Measurements from ENCODE around the gene SUCLA2.
"Not testable (repeated sequence)": the region's sequence is repeated elsewhere in the genome, so short reads cannot be mapped to it uniquely, and the experiment has no call there.

SUCLA2 gene

DNA sequence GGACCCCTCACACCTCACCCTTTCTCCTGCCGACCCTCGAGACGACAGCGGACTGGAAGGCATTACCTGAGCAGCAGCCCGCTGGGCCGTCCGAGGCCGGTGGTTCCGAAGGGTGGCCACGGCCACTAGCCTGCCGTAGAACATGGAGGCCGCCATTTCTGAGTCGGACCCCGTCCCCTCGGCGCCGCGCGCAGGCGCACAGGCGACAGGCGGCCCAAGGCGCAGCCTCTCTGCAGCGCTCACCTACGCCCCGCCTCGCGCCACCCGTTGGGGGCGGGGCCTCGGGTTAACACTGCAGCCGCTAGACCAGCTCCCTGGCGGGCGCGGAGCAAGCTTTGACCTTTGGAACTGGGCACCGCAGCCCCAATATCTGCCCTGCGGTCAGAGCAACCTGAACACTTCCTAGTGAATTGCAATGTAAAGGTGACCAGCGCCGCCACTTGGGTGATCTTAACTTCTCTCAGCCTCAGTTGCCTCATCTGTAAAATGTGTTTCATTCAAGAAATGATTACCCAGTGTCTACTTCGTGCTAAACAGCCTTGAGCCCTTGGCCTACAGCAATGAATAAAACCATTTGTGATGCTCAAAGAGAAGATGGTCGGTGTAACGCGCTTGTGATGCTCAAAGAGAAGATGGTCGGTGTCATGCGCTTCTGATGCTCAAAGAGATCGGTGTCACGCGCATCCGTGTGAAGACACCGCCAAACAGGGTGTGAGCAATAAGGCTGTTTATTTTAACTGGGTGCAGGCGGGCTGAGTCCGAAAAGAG lies at the start of gene SUCLA2:
SUCLA2 (minus strand) TSS at position 160 of the 768 bp plus-strand sequence; CDS start at position 156, 4 bp downstream.
- DNase-seq (ENCODE audit: low read depth): peak; percentile 90

DNA sequence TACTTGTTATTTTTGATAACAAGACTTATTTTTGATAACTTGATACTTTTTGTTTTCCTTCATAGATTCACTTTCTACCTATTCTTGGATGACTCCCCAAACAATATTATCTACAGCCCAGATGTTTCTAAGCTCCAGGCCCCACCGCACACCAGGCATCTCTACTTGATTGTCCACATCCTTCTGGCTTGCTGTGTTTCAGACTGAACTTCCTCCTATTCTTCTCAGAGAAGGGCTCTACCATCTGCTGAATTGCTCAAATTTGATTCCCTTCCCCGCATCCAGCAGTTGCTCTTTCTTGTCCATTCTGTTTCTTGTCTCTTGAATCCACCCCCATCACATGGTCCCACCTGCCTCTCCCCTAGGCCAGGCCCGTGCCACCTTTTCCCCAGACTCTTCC lies 49.5 kb upstream of the SUCLA2 start:
- no peak for DNase-seq (ENCODE audit: low read depth)

DNA sequence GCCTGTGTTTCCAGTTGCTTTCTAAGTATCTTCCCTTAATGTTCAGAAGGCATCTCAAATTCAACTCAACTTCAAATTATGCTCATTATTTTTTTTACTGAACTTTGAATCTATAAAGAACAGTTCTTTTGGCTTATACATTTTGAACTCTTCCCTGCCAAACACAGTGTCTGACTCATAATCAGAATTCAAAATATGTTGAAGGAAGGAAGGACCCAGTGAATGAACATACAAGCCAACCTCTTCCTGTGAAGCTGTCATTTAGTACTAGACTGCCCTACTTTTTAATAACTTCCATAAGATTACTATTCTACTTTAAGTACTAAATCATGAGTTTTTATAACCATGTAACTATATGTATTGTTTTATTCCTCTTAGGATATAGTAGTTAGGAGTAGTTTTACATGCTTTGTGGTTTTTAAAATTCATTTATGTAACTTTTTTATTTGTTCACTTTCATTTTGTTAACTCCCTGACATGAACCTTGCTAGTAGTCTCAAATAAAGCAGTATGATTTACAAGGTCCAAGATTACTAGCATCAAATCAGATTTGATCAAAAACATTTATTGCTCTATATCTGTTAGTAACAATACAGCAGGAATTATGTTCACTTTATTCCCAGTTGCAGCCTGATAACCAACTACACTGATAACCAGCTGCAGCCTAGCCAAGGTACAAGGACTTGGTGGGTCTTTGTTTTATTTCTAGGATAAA lies 42.9 kb upstream of the SUCLA2 start:
- DNase-seq (ENCODE audit: low read depth): no peak

DNA sequence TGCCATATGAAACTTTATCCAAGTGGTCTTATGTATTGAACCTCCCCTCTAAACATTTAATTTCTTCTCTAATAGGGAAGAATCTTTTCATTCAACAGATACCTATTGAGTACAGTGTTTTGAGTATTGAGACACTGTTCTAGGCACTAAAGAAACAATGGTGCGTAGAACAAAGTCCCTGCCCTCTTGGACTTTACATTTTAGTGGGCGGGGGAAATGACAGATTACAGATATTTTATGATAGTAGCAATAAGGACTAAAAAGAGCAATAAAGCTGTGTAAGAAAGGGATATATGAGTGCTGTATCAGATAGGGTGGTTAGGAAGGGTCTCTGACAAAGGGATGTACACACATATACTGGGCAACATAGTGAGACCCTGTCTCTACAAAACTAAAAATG lies 41.8 kb upstream of the SUCLA2 start:
- no peak for DNase-seq (ENCODE audit: low read depth)

DNA sequence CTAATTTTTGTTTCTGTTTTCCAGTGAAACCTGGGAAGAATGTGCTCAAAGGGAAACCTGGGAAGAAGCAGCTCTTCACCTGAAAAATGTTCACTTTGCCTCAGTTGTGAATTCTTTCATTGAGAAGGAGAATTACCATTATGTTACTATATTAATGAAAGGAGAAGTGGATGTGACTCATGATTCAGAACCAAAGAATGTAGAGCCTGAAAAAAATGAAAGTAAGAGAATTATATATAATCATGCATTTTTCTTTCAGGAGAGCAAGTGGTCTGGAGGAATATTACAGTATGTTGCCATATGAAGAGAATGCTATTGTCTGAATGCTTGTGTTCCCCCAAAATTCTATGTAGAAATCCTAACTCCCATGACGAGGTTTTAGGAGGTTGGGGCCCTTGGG lies 39.8 kb upstream of the SUCLA2 start:
- no peak for DNase-seq (ENCODE audit: low read depth)

DNA sequence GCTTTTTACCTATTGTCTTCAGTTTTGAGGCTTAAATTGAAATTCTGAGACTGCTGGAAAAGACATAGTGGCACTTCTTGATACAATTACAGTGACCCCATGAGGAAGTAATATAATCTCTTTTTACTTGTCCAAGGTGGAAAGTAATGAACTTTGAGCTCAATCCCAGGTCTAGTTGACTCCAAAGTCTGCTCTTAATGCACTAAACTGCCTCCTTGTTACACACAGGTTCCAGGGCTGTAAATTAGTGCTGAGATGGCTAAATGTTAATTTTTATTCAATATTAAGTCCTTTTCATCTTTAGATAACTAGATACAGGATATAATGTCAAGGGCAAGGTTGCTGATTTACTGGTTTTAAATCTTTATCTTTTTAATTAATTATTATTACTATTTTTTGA lies 39.0 kb upstream of the SUCLA2 start:
- no peak for DNase-seq (ENCODE audit: low read depth)

DNA sequence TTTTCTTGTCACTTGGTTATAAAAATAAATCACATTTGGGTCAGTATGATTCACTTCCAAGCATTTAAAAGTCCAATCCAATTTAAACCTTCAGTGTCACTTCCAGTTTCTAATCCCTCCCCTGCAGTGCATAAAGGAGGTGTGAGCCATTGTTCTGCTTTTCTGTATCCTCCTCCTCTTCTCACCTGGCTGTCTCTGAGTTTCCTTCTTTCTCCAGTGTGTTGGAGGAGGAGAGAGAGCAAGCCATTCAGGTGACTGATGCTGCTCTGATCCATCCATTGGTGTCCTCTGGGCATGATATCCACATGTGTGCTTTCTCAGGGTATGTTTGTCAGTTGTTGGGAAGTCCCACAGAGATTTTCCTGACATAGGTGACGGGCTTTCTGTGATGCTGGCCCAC lies 37.7 kb upstream of the SUCLA2 start:
- no peak for DNase-seq (ENCODE audit: low read depth)

DNA sequence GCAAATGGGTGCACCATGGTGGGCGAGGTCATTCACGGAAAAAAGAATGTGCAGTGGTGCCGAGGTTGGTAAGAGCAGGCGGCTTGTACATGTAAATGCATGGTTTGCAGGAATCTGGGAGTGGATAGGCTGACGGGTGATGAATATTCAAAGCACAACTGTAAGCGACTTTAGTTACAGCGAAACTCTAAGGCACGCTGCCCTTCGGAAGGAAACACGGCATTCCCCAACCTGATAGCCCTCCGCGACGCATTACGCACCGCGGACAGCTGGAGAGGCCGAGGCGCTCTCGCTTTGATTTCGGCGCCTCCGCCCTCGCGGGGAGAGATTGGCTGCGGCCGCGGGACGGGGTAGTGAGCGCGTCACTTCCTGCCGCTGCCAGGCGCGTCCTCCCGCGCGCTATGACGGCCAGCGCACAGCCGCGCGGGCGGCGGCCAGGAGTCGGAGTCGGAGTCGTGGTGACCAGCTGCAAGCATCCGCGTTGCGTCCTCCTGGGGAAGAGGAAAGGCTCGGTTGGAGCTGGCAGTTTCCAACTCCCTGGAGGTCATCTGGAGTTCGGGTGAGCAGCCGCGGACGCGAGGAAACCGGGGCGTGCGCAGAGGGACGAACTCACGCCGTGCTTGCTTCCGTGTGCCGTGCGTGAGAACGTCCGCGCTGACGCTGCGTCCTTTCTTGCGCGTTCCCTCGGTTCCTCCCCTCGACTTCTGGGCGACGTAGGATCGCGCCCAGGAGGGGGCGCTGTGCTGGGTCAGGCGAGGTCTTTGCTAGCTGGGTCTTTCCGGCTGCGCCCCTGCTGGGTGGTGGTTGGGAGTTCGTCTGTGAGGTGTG lies 36.5 kb upstream of the SUCLA2 start, which contains the start of gene NUDT15:
NUDT15 (plus strand) TSS at position 381 of the 828 bp plus-strand sequence; CDS start at position 402, 21 bp downstream.
- DNase-seq (ENCODE audit: low read depth): peak; percentile 90

DNA sequence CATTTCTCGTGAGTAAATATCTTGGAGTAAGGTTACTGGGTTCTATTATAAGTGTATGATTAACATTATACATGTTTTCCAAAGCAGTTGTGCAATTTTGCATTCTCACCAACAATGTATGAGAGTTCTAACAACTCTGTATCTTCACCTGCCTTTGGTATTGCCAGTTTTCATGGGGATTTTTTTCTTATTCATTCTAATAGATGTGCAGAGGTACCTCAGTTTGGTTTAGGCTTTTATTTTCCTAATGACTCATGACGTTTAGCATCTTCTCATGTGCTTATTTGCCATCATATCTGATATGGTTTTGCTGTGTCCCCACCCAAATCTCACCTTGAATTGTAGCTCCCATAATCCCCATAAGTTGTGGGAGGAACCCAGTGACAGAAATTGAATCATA lies 28.8 kb upstream of the SUCLA2 start:
- DNase-seq (ENCODE audit: low read depth): no peak

DNA sequence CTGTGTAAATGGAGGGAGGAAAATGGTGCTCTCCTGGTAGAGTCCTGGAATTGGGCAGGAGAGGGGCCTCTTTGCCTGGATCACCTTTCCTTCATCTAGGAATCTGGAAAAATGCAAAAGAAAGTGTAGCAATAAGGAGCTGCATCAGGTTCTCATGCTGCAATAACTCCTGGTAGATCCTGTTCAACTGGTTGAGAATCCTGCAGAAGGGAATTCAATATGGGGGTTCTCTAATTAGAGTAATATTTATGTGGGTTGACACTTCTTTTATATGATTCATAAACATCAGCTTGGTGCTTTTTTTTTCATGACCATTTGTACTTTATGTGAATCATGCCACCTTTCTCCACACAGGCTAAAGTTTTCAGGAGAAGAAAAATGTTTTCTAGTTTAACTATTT lies 27.0 kb upstream of the SUCLA2 start:
- DNase-seq (ENCODE audit: low read depth): no peak

DNA sequence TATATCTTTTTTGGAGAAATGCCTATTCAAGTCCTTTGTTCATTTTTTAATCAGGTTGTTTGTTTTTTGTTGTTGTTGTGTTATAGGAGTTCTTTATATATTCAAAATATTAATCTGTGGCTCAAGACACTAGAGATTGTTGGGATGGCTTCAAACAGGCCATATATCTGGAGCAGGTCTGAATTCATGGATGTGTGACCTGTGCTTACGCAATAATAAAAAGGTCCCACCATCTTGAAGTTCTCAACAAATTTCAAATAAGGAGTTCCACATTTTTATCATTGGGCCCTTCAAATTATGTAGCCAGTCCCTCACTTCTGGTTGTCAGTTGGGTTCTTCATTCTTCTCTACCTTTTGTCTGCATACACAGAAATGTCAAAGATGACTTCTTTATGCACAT lies 18.7 kb upstream of the SUCLA2 start:
- no peak for DNase-seq (ENCODE audit: low read depth)

DNA sequence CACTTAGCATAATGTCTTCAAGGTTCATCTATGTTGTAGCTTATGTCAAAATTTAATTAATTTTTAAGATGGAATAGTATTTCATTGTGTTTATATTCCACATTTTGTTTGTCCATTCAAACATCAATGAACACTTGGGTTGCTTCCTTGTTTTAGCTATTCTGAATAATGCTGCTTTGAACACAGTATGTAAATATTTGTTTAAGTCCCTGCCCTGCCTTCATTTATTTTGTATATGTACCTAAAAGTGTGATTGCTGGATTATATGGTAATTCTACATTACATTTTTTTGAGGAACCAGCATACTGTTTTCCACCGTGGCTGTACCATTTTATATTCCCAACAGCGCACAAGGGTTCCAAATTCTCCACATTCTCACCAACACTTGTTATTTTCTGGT lies 17.6 kb upstream of the SUCLA2 start:
- no peak for DNase-seq (ENCODE audit: low read depth)

DNA sequence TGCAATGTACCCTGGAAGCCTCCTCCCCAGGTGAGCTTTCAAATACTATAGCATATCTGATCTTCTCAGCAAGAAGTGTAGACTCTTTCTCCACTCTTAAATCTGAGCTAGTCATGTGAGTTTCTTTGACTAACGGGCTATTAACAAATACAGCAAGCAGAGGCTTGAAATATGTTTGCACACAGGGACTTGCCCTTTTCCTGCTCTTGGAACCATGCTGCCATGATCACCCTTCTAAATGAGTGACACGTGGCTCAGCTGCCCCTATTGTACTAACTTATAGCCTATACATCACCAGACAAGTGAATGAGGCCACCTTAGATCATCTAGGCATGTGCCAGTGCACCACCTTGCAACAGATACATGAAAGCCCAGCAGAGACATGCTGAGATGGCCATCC lies 13.3 kb upstream of the SUCLA2 start:
- DNase-seq (ENCODE audit: low read depth): no peak

DNA sequence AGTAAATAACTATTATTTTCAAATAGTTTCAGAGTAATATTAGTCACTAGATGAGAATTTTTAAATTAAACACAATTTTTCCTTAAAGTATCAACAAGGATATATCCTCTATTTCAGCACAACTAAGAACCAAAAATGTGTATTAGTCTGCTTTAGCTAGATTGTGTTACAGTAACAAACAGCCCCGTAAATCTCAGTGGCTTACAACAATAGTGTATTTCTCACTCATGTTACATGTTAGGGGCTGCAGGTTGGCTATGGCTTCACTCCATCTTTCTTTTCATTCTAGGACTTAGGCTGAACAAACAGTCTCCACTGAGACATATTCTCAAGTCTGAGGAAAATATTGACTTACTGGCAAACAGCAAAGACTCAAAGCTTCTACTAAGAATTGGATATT lies 11.6 kb upstream of the SUCLA2 start:
- DNase-seq (ENCODE audit: low read depth): no peak

DNA sequence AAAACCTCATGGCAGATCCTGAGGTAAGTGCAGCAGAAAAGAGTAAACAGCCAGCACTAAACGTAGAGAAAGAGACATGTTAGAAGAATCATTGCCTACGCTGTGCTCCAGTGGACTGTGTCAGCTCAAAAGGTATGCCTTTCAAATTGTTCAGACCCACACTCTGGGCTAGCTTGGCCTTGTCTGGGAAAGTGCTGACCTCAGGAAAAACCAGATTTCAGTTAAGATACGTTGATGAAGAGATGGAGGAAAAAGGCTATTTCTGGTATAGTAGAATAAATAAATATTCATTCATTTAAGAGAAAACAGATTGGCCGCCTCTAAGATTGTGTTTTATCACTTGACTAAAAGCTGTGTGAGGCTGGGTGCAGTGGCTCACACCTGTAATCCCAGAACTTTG lies 9.6 kb upstream of the SUCLA2 start:
- DNase-seq (ENCODE audit: low read depth): no peak

DNA sequence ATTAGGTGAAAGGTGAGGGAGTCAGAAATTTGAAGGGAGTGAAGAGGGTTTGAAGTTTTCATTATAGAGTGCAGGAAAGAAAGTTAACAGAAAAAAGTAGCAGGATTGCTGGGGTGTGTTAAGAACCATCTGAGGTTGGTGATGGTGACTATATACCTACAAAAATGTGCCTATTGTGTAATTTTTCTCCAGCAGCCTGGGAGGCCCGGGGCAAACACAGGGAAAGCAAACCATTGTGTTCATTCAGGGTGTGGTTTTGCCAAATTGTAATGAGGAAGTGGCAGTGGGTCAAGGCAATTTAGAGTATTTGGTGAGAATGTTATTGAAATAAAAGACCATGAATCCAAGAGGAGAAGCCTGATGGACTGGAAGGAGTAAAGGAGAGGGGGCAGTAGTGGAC lies 8.2 kb upstream of the SUCLA2 start:
- DNase-seq (ENCODE audit: low read depth): no peak

DNA sequence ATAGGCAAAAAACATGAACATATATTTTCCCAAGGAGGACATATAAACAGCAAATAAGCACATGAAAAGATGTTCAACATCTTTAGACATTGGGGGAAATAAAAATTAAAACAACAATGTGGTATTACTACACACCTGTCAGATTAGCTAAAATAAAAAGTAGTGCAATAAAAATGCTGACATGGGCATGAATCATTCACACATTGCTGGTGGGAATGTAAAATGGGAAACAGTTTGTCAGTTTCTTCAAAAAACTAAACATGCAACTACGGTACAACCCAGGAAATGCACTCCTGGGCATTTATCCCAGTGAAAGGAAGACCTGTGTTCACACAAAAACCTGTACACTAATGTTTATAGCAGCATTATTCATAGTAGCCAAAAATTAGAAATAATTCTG lies 5.3 kb upstream of the SUCLA2 start:
- no peak for DNase-seq (ENCODE audit: low read depth)

DNA sequence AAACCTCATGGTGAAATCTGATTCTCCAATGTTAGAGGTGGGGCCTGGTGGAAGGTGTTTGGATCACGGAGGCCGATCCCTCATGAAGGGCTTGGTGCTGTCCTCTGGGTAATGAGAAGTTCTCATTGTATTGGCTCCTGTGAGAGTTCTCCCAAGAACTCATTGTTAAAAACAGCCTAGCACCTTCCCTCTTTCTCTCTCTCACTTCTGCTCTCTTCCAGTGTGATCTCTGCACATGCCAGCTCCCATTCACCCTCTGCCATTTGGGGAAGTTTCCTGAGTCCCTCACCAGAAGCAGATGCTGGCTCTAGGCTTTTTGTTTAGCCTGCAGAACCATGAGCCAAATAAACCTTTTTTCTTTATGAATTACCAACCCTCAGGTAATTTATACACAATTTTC lies 3.1 kb upstream of the SUCLA2 start:
- DNase-seq (ENCODE audit: low read depth): no peak

DNA sequence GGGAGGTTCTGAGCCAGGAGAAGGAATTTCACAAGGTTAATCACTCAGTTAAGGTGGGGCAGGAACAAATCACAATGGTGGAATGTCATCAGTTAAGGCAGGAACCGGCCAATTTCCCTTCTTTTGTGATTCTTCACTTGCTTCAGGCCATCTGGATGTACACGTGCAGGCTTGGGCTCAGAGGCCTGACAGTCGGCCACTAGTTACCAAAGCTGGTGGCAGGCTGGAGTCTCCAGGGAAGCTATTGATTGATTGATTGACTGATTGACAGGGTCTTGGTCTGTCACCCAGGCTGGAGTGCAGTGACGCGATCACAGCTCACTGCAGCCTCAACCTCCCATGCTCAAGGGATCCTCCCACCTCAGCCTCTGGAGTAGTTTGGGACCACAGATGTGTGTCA lies 926 bp upstream of the SUCLA2 start:
- DNase-seq (ENCODE audit: low read depth): not testable (repeated sequence)

DNA sequence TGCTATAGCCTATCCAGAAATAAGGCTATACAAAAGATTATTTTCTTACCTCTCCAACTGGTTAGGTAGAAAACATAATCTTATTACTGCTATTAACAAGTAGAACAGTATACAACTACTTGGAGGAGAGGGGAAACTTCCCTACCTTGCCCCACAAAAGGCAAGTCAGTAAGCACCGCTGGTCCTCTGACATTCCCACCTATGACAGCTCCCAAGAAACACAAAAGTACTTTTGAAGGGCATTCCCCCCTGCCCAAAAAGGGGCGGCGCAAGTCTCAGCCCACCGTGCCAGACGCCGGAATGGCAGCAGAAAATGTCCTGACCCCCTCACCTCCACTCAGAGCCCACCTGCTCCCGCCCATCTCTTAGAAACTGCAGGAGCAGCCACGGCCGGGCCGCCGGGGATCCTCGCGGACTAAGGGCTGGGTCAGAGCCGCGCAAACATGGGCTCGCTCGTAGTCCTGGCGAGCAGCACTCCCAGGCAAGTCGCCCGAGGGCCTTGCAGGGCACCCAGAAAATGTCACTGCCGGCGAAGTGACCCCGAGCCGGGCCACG lies 437 bp downstream of the SUCLA2 start:
- DNase-seq (ENCODE audit: low read depth): no peak

DNA sequence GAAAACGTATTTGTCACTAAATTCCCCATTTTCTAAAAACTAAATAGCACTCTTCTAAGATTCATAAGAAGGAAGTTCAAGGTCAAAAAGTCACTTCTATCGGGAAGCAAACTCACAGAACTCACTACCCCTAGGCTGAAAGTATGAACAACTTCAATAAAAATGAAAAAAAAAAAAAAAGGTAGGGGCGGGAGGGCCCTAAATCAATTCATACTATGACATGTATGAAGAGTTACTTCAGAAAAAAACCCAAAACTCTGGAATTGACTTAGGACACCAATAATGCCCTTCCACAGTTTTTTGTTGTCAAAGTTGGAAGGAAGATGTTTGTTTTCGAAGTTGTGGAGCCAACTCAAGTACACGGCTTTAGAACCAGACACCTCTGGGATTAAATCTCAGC lies 1.1 kb downstream of the SUCLA2 start:
- DNase-seq (ENCODE audit: low read depth): no peak

DNA sequence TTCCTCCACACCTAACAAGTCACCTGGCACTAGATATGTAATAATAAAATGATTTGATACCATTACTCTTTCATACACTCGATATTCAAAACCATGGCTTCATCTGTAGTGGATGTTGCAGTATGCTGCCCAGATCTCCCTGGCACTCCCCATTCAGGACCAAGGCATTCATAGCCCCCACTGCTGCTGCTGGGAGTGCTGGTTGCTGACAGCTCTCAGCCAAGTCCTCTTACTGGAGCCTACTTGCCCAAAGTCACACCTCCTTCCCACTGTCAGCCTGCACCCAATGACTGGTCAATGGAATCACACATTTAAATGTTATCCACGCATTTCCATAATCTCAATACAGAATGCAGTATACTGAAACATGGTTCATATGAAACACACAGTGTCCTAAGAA lies 3.7 kb downstream of the SUCLA2 start:
- DNase-seq (ENCODE audit: low read depth): no peak

Data from activated T-cell treated with anti-CD3 and anti-CD28 coated beads for 24 hours (primary cell).